SJCRH30 (cell line): ENCODE data around the gene FAM135A. TPM values are rescaled to one million over a fixed set of nuclear protein-coding genes. Genes with fewer than 3 reads are reported as not detected.
A peak's percentile ranks its signal among the peaks of the same experiment; 100 is the strongest.

Experiments used
- DNase-seq, 2 experiments: peaks; one replicate each; pipeline ENCODE4 v3.0.0-alpha.2; 2015 to 2020
- H3K27ac ChIP-seq: fragments of 250-450 bp; sonication (Bioruptor Pico); 2 replicates; pipeline ENCODE4 v1.5.1; 2020; ENCODE audit warnings: mild to moderate bottlenecking, moderate library complexity
- H3K27me3 ChIP-seq: fragments of 250-450 bp; sonication (Bioruptor Pico); 2 replicates; pipeline ENCODE4 v1.5.1; 2020; ENCODE audit warnings: mild to moderate bottlenecking, moderate library complexity
- H3K36me3 ChIP-seq: fragments of 250-450 bp; sonication (Bioruptor Pico); 2 replicates; pipeline ENCODE4 v1.5.1; 2020; ENCODE audit warnings: mild to moderate bottlenecking, moderate library complexity
- H3K4me1 ChIP-seq: fragments of 250-450 bp; sonication (Bioruptor Pico); 2 replicates; pipeline ENCODE4 v1.5.1; 2020; ENCODE audit warnings: mild to moderate bottlenecking, moderate library complexity
- H3K4me3 ChIP-seq: fragments of 250-450 bp; sonication (Bioruptor Pico); 2 replicates; pipeline ENCODE4 v1.5.1; 2020; ENCODE audit warnings: mild to moderate bottlenecking, moderate library complexity
- H3K9me3 ChIP-seq: fragments of 250-450 bp; sonication (Bioruptor Pico); replicated peaks from 2 replicates; pipeline ENCODE4 v1.5.1; 2020; ENCODE audit warnings: mild to moderate bottlenecking, moderate library complexity
- total RNA-seq: library from RNA; depleted of rRNA; stranded (reverse); fragments of >200 nt; shearing (Covaris generic); gene quantifications from 2 replicates; pipeline ENCODE4 v1.2.3, GENCODE V29; 2014

The FAM135A gene
- total RNA-seq, 1 experiment from 2014 or later: 53.7 TPM

DNA sequence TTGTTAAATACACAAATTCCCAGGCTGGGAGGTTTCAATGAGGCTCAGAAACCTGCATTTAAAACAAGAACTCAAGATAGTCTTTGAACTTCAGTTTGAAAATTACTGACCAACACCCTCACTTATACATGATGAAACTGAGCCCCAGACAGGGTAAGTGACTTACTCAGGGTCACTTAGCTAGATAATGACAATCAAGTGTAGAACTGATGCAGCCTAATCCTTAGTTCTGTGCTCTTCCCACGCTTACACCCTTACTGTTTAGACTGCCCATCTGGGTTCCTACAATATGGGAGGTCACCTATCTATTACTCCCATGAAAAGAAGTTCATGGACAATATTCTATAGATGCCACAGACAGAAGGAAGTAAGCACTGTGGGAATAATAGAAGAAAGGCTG lies 24.5 kb upstream of the FAM135A start:
- no peaks in the 10 kb centered on the region for H3K27me3 ChIP-seq
- DNase-seq: no peak

GRCh38 chr6:70389261-70389660 lies 24.0 kb upstream of the FAM135A start:
- Histone ChIP-seq H3K4me3 (no peak overlapping the region), H3K9me3 (no peaks in the 10 kb centered on the region), H3K4me1 (no peaks in the 10 kb centered on the region), H3K36me3 (no peaks in the 10 kb centered on the region), H3K27ac (no peak overlapping the region), H3K27me3 (no peaks in the 10 kb centered on the region)
- DNase-seq: no peak

More for the DNA sequence above, 24.5 kb upstream of the FAM135A start:
- H3K27ac ChIP-seq: no peak overlapping the region
- no peak overlapping the region for H3K4me3 ChIP-seq
- no peaks in the 10 kb centered on the region for H3K36me3 ChIP-seq
- H3K4me1 ChIP-seq: no peaks in the 10 kb centered on the region
- H3K9me3 ChIP-seq: no peaks in the 10 kb centered on the region

DNA sequence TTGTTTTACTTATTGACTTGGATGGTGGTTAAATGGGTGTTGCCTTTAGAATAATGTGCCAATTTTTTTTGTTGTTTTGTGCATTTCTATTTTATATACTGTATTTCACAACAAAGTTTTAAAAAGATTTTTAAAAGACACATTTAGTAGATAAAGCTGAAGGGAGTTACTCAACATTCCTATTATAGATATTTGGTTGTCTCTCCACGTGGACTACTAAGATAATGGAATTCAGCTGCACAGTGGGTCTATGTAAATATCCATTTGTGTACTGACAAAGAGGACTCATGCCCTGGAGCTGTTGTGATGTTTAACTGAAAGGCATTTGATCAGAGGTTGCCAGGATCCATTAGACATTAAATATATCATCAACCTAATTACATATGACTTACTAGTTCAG lies 23.2 kb upstream of the FAM135A start:
- no peaks in the 10 kb centered on the region for H3K9me3 ChIP-seq
- no peaks in the 10 kb centered on the region for H3K27me3 ChIP-seq
- no peak overlapping the region for H3K27ac ChIP-seq
- no peak for DNase-seq
- H3K4me3 ChIP-seq: no peak overlapping the region
- H3K4me1 ChIP-seq: no peaks in the 10 kb centered on the region
- no peaks in the 10 kb centered on the region for H3K36me3 ChIP-seq

DNA sequence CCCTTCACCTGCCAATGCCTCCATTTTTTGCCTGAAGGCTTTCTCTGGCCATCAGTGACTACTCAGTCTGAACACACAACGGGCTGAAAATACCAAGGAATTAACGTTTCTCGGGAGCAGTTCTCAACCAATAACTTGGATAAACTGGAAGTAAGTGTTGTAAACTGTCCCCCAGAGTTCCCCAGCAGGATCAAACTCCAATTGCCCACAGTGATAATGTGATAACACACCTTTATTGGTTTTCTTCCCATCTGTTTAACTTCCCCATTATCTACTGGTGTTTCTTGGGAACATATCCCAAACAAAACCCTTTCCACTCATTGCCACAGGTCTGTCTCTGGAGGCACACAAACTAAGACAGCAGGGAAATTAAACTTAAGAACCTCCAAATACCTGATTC lies 21.8 kb upstream of the FAM135A start:
- no peak overlapping the region for H3K4me3 ChIP-seq
- DNase-seq: no peak
- H3K27ac ChIP-seq: no peak overlapping the region
- no peaks in the 10 kb centered on the region for H3K4me1 ChIP-seq
- no peaks in the 10 kb centered on the region for H3K9me3 ChIP-seq
- H3K27me3 ChIP-seq: no peaks in the 10 kb centered on the region
- no peaks in the 10 kb centered on the region for H3K36me3 ChIP-seq

- H3K36me3 ChIP-seq: no peaks in the 10 kb centered on the region
- no peaks in the 10 kb centered on the region; the same call in 1 of the 2 replicates for H3K4me1 ChIP-seq
- H3K27me3 ChIP-seq: no peaks in the 10 kb centered on the region
- no peak for DNase-seq
- H3K27ac ChIP-seq: no peak overlapping the region
- no peak overlapping the region for H3K4me3 ChIP-seq
- no peaks in the 10 kb centered on the region for H3K9me3 ChIP-seq
These were observed 18.6 kb upstream of the FAM135A start for GRCh38 chr6:70394518-70395300.

- Histone ChIP-seq H3K27ac (no peak overlapping the region), H3K36me3 (no peaks in the 10 kb centered on the region), H3K9me3 (no peaks in the 10 kb centered on the region), H3K27me3 (no peaks in the 10 kb centered on the region), H3K4me3 (no peak overlapping the region), H3K4me1 (no peaks in the 10 kb centered on the region; the same call in 1 of the 2 replicates)
- DNase-seq: no peak
These were observed 18.0 kb upstream of the FAM135A start for GRCh38 chr6:70395301-70395672.

GRCh38 chr6:70396163-70396562 lies 17.1 kb upstream of the FAM135A start:
- DNase-seq: no peak
- no peak overlapping the region for H3K27ac ChIP-seq
- no peaks in the 10 kb centered on the region; the same call in 1 of the 2 replicates for H3K4me1 ChIP-seq
- no peaks in the 10 kb centered on the region for H3K9me3 ChIP-seq
- H3K36me3 ChIP-seq: no peaks in the 10 kb centered on the region
- no peak overlapping the region for H3K4me3 ChIP-seq
- no peaks in the 10 kb centered on the region for H3K27me3 ChIP-seq

DNA sequence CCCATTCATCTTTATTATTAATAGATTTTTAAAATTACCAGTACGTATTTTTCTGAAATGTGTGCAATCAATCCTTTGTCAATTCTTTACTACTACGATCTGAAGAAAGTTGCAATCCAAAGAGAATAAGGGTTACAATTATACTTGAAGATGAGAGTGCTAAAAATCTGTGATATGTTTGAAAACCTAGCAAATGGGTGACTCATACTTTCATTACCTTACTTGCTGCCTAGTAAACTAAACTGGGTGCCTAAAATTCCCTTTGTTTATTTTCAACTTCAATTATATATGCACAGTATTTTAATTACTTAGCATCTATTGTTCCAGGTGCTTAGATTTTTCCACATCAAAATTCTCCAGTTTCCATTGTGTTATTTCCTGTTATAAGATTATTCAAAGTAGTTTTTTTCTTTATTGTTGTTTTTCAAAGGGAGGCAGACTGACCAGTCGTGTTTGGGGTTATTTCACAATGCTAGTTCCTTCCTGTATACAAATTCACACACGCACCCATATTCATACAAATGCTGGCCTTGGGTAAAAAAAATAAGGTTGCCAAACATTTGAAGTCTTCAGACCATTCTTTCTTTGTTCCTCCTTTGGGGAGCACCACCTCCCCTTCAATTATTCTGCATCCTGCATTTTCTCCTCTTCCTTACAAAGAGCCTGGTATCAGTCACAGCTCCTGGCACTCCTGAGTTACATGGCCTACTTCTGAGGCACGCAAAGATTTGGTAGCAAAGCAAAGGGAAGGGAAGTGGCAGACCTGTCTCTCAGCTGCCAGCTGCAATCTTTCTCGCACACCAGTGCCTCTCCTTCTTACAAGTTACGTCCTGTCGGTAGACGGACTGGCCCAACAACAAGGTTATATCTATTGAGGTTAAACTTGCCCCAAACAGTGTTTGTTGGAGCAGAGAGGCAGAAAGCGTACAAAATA lies 16.2 kb upstream of the FAM135A start:
- Histone ChIP-seq H3K27me3 (no peaks in the 10 kb centered on the region), H3K27ac (no peak overlapping the region), H3K9me3 (no peaks in the 10 kb centered on the region), H3K4me3 (no peak overlapping the region), H3K4me1 (no peaks in the 10 kb centered on the region; the same call in 1 of the 2 replicates), H3K36me3 (no peaks in the 10 kb centered on the region)
- no peak for DNase-seq

DNA sequence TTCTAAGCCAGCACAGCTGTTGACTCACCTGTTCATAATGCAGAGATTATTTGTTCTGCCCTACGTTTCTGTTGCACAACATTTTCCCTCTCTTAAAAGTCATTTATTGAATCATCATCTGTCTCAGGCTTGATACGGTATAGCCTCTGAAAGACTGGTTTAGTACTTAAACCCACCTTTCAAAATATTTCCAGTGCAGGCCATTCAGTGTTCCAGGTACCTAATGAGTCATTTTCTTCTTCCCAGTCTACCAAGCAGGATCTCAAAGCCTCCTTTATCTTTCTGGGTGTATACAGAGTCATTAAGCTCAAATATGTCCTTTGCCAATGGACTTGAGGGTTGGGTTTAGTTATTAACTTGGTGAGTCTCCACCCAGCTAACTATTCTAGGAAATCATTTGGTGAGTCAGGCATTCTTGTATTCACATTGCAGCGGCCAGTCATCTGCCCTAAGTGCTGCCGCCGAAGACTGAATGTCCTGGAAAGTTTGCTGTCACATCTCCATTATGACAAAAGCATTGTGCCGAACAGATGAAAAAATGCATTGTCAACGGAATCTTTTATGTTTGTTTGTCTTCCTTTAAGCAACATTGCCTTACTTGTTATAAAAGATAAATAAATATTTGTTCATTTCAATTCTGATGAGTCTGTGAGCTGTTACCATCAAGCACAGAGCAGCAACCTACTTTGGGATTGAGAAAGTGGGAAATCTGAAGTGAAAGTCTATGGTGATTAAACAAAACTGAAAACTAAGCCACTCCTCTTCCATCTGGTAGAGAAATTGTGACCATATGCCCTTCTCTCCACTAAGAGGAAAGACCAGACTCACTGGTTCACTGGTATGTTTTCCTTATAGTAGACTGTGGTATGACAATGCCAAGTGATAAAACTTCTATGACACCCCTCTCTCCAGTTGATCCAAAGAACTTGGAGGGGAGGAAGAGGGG lies 14.3 kb upstream of the FAM135A start:
- DNase-seq: no peak
- H3K27ac ChIP-seq: no peak overlapping the region
- no peaks in the 10 kb centered on the region for H3K36me3 ChIP-seq
- no peak overlapping the region for H3K4me3 ChIP-seq
- no peaks in the 10 kb centered on the region for H3K9me3 ChIP-seq
- no peaks in the 10 kb centered on the region for H3K27me3 ChIP-seq
- no peaks in the 10 kb centered on the region; the same call in 1 of the 2 replicates for H3K4me1 ChIP-seq

GRCh38 chr6:70404658-70405057 lies 8.7 kb upstream of the FAM135A start:
- no peaks in the 10 kb centered on the region for H3K27me3 ChIP-seq
- H3K4me1 ChIP-seq: no peaks in the 10 kb centered on the region
- no peaks in the 10 kb centered on the region for H3K9me3 ChIP-seq
- DNase-seq: no peak
- no peaks in the 10 kb centered on the region for H3K36me3 ChIP-seq
- H3K27ac ChIP-seq: no peak overlapping the region
- H3K4me3 ChIP-seq: no peak overlapping the region

- no peak for DNase-seq
These were observed 4.1 kb upstream of the FAM135A start for GRCh38 chr6:70409216-70409615.

DNA sequence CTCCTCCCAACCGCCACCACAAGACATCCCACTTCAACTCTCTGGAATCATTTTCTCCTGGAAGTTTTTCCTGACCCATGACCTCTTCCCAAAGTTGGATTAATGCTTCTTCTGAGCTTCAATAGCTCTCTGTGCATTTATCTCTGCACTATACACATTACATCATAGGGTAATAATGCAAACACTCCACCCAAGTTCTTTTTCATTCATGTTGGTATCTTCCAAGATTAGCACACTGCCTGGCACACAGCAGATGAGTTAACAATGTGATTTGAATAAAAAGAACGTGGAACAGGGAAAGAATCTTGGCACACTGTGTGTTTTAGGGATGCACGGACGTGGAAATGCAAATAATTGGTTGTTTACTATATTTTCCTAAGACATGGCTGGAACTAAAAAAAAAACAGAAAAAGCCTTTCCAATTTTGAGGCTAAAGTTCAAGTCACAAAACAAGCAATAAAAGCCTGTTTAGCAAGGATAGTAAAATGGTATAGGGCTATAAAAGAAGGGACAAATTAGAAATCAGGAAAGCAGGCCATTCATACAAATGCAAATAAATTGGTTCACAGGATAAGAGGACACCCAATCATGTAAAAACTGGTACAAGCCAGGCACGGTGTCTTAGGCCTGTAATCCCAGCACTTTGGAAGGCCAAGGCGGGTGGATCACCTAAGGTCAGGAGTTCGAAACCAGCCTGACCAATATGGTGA lies 1.6 kb upstream of the FAM135A start:
- no peaks in the 10 kb centered on the region for H3K36me3 ChIP-seq
- no peaks in the 10 kb centered on the region for H3K9me3 ChIP-seq
- H3K27ac ChIP-seq: no peak overlapping the region
- peak overlapping the region; percentile 93; the same call in 1 of the 2 replicates for H3K4me3 ChIP-seq
- peaks cover 11% of the 10 kb centered on the region for H3K4me1 ChIP-seq
- DNase-seq: peak in 1 of 2 experiments; percentile 6
- H3K27me3 ChIP-seq: no peaks in the 10 kb centered on the region

More at GRCh38 chr6:70409216-70409615, 4.1 kb upstream of the FAM135A start:
- no peaks in the 10 kb centered on the region for H3K27me3 ChIP-seq
- H3K4me1 ChIP-seq: no peaks in the 10 kb centered on the region
- no peak overlapping the region for H3K27ac ChIP-seq
- no peak overlapping the region for H3K4me3 ChIP-seq
- H3K36me3 ChIP-seq: no peaks in the 10 kb centered on the region
- no peaks in the 10 kb centered on the region for H3K9me3 ChIP-seq

DNA sequence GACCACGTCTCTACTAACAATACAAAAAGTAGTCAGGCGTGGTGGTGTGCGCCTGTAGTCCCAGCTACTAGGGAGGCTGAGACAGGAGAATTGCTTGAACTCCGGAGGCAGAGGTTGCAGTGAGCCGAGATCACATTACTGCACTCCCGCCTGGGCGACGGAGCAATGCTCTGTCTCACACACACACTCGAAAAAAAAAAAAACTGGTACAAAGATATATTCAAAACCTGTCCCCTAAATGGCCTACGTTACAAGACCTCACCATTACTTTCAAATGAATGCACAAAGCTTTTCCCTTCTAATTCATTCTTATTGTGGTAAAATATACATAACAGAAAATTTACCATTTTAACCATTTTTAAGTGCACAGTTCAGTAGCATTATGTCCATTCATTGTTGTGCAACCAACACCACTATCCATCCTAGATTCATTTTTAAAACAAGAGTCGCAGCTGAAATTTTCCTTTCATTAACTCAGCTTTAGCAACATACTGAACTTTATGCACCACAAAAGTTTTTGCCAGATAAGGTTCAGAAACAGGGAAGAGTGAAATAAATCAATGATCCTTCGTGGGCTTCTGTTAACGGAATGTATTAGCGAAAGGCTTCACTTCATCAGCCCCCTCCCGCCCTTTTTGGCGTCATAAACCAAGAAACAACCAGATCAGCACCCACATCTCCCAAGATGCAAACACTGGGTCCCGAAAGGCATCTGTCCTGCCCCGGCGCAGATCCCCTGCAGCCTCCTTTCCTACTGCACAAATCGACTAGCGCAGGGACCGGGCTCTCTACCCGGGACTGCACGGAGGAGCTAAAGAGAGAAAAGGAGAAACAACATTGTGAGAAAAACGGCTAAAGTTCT lies 825 bp upstream of the FAM135A start:
- H3K4me1 ChIP-seq: peaks cover 11% of the 10 kb centered on the region
- H3K36me3 ChIP-seq: no peaks in the 10 kb centered on the region
- H3K27me3 ChIP-seq: no peaks in the 10 kb centered on the region
- peak overlapping the region; percentile 68 for H3K27ac ChIP-seq
- H3K9me3 ChIP-seq: no peaks in the 10 kb centered on the region
- peak overlapping the region; percentile 93 for H3K4me3 ChIP-seq
- peak; percentile 25 to 34 for DNase-seq
